ENCODE measurements around the gene NELFA.

GRCh38 chr4:1968686-1969295 lies 40.0 kb downstream of the NELFA start:
- TF ChIP-seq EZH2 (IDR thresholded peaks at IDR 0.05; ENCODE audit: borderline replicate concordance, low read depth, low read length, poor library complexity, severe bottlenecking) (no peak), CTCF (conservative IDR thresholded peaks at IDR 0.05; ENCODE audit: low read depth, low read length) (no peak)
